Gastroesophageal sphincter (tissue), 4 donors: ENCODE measurements around the gene C22orf15. TPM values are rescaled to one million over a fixed set of nuclear protein-coding genes. Genes with fewer than 3 reads are reported as not detected.
"Not testable (repeated sequence)": the region's sequence is repeated elsewhere in the genome, so short reads cannot be mapped to it uniquely, and the experiment has no call there.

Source experiments
- ATAC-seq: fragments of 150-250 bp; one replicate; pipeline ENCODE4 v1.9.1; 2016; ENCODE audit warnings: mild to moderate bottlenecking, moderate library complexity
- H3K27ac ChIP-seq, 4 donors: fragments of 200-600 bp; sonication (generic) in 3 of 4; 1 replicate in 3 of 4; 2 replicates in 1 of 4; pipeline ENCODE4 v1.5.1; 2016 to 2019
- H3K27me3 ChIP-seq: fragments of 200-600 bp; sonication (generic); one replicate; pipeline ENCODE4 v1.5.1; 2019
- H3K36me3 ChIP-seq, 2 donors: fragments of 200-600 bp; sonication (generic); one replicate each; pipeline ENCODE4 v1.5.1; 2019; ENCODE audit warnings: control low read depth in 1 of 2
- H3K4me1 ChIP-seq, 3 donors: fragments of 200-600 bp; sonication (generic); 1 replicate in 2 of 3; 2 replicates in 1 of 3; pipeline ENCODE4 v1.5.1; 2016 to 2019; ENCODE audit warnings: control low read depth in 2 of 3
- H3K4me3 ChIP-seq, 2 donors: fragments of 200-600 bp; sonication (generic); one replicate each; pipeline ENCODE4 v1.5.1; 2019; ENCODE audit warnings: mild to moderate bottlenecking in 1 of 2, moderate library complexity in 1 of 2
- H3K9me3 ChIP-seq, 3 donors: fragments of 200-600 bp; sonication (generic); one replicate each; pipeline ENCODE4 v1.5.1; 2017 to 2019; ENCODE audit warnings: control low read depth in 2 of 3
- CTCF ChIP-seq, 4 experiments: fragments of 200-600 bp in 2 of 4; fragments of 450-650 bp in 2 of 4; sonication (generic) in 1 of 4; IDR thresholded peaks; one replicate each; pipeline ENCODE4 v1.5.1; 2017 to 2019; ENCODE audit warnings: antibody characterized with exemption in 4 of 4, mild to moderate bottlenecking in 2 of 4, moderate library complexity in 2 of 4
- EP300 ChIP-seq: sonication (generic); formaldehyde crosslinking; IDR thresholded peaks from one replicate; pipeline ENCODE4 v1.6.1; 2017; ENCODE audit warnings: antibody characterized with exemption, mild to moderate bottlenecking
- POLR2A ChIP-seq, 2 donors: fragments of 450-650 bp; IDR thresholded peaks; one replicate each; pipeline ENCODE4 v1.6.1; 2017; ENCODE audit warnings: antibody characterized with exemption in 2 of 2, mild to moderate bottlenecking in 2 of 2, moderate library complexity in 1 of 2
- POLR2AphosphoS5 ChIP-seq: sonication (generic); formaldehyde crosslinking; IDR thresholded peaks from one replicate; pipeline ENCODE4 v1.6.1; 2017; ENCODE audit warnings: antibody characterized with exemption
- WGBS, 2 donors: methylation state at CpG; one replicate each; pipeline ENCODE4 v1.1.5; 2018; ENCODE audit warnings: low coverage in 1 of 2; 5-methylcytosine and 5-hydroxymethylcytosine counted together
- total RNA-seq, 4 donors: library from RNA; depleted of rRNA; stranded (reverse); fragments of >200 nt; gene quantifications; one replicate each; pipeline ENCODE4 v1.1.0, GENCODE V29; 2016

Gene C22orf15
- total RNA-seq, 4 donors from 2014 or later: 0.54 to 0.81 TPM; not detected in 2

GRCh38 chr22:23722724-23723123, 40.1 kb upstream of the C22orf15 start:
- H3K4me1 ChIP-seq: no peaks in the 10 kb centered on the region
- whole genome bisulfite sequencing, 2 donors: 92 to 100% methylated on average over 1 to 2 of the region's 2 CpGs
- H3K9me3 ChIP-seq: no peaks in the 10 kb centered on the region

GRCh38 chr22:23728108-23728507, 34.7 kb upstream of the C22orf15 start:
- H3K27ac ChIP-seq, H3K4me3 ChIP-seq, H3K9me3 ChIP-seq, H3K36me3 ChIP-seq, H3K4me1 ChIP-seq, ATAC-seq, H3K27me3 ChIP-seq: not testable (repeated sequence)
- WGBS, 2 donors: 75% methylated on average over 3 of the region's 4 CpGs; no CpG with 5 or more reads in 1 of the 2 donors

More at GRCh38 chr22:23722724-23723123, 40.1 kb upstream of the C22orf15 start:
- Histone ChIP-seq H3K27ac (no peak overlapping the region), H3K27me3 (no peaks in the 10 kb centered on the region), H3K36me3 (no peaks in the 10 kb centered on the region), H3K4me3 (no peak overlapping the region)
- TF ChIP-seq CTCF (IDR thresholded peaks at IDR 0.05): no peak
- TF ChIP-seq POLR2A (IDR thresholded peaks at IDR 0.05): no peak
- no peak for TF ChIP-seq EP300
- TF ChIP-seq POLR2AphosphoS5: no peak
- no peak for ATAC-seq

GRCh38 chr22:23737696-23738095, 25.1 kb upstream of the C22orf15 start:
- TF ChIP-seq EP300 (no peak), CTCF (IDR thresholded peaks at IDR 0.05) (no peak), POLR2A (IDR thresholded peaks at IDR 0.05) (no peak), POLR2AphosphoS5 (no peak)
- Histone ChIP-seq H3K27ac (no peak overlapping the region), H3K4me1 (peaks cover 0 to 6% (median 0%) of the 10 kb centered on the region in 3 donors), H3K4me3 (no peak overlapping the region), H3K9me3 (no peaks in the 10 kb centered on the region), H3K27me3 (no peaks in the 10 kb centered on the region), H3K36me3 (peaks cover 0 to 21% of the 10 kb centered on the region in 2 donors)
- no peak for ATAC-seq

GRCh38 chr22:23742505-23743264, 20.1 kb upstream of the C22orf15 start:
- Histone ChIP-seq H3K9me3 (peaks cover 0 to 10% (median 0%) of the 10 kb centered on the region in 3 donors), H3K27ac (peak overlapping the region in 1 of 4 donors; percentile 24), H3K4me1 (peaks cover 0 to 10% (median 0%) of the 10 kb centered on the region in 3 donors), H3K36me3 (peaks cover 0 to 53% of the 10 kb centered on the region in 2 donors), H3K4me3 (no peak overlapping the region), H3K27me3 (no peaks in the 10 kb centered on the region)
- 62 to 90% methylated on average over 2 to 3 of the region's 7 CpGs for WGBS, 2 donors
- no peak for ATAC-seq
- TF ChIP-seq POLR2AphosphoS5: no peak
- TF ChIP-seq EP300: no peak
- TF ChIP-seq POLR2A (IDR thresholded peaks at IDR 0.05): no peak
- no peak for TF ChIP-seq CTCF (IDR thresholded peaks at IDR 0.05)

- H3K4me3 ChIP-seq: no peak overlapping the region
- 67% methylated on average over 1 of the region's 2 CpGs; no CpG with 5 or more reads in 1 of the 2 donors for WGBS, 2 donors
- H3K4me1 ChIP-seq: peaks cover 0 to 11% (median 0%) of the 10 kb centered on the region in 3 donors
- no peaks in the 10 kb centered on the region for H3K27me3 ChIP-seq
- peaks cover 0 to 53% of the 10 kb centered on the region in 2 donors for H3K36me3 ChIP-seq
- ATAC-seq: no peak
- peak overlapping the region in 1 of 4 donors; percentile 24 for H3K27ac ChIP-seq
- H3K9me3 ChIP-seq: peaks cover 0 to 10% (median 0%) of the 10 kb centered on the region in 3 donors
- TF ChIP-seq EP300 (no peak), POLR2A (IDR thresholded peaks at IDR 0.05) (no peak), CTCF (IDR thresholded peaks at IDR 0.05) (no peak), POLR2AphosphoS5 (no peak)
Observed at GRCh38 chr22:23743303-23743705, 19.5 kb upstream of the C22orf15 start.
